PC-3 (cell line): ENCODE data around the gene CYLD. TPM values are rescaled to one million over a fixed set of nuclear protein-coding genes. Genes with fewer than 3 reads are reported as not detected.
A peak's percentile ranks its signal among the peaks of the same experiment; 100 is the strongest.

Experiments
- ATAC-seq: fragments of 200-7000 bp; cut with Tn5 transposase; 2 replicates; pipeline ENCODE4 v1.9.1; 2020; ENCODE audit warnings: mild to moderate bottlenecking, moderate library complexity
- BruUV-seq: library from RNA; stranded (reverse); fragments of 400-500 nt; replicated peaks from 2 replicates; lab custom pipeline; 2021; lab: Mats Ljungman, UMichigan
- CTCF ChIA-PET: fragments of 300-600 bp; sonication (Branson Sonifier 250); formaldehyde crosslinking; loops from one replicate; lab custom pipeline; 2022; ENCODE audit warnings: antibody characterized with exemption; lab: Charles Lee
- POLR2A ChIA-PET: fragments of 300-600 bp; sonication (Branson Sonifier 250); formaldehyde crosslinking; loops from one replicate; lab custom pipeline; 2022; ENCODE audit warnings: antibody characterized with exemption; ENCODE audit not compliant: unreplicated experiment; lab: Charles Lee
- DNase-seq: peaks from one replicate; pipeline ENCODE4 v3.0.0-alpha.2; 2015
- H2AFZ ChIP-seq: fragments of 300-600 bp; sonication (generic); 2 replicates; pipeline ENCODE4 v1.6.0; 2016; ENCODE audit warnings: antibody characterized with exemption, low read length
- H3F3A ChIP-seq: fragments of 300-600 bp; sonication (generic); one replicate; pipeline ENCODE4 v1.6.0; 2017; ENCODE audit warnings: antibody characterized with exemption, low read length, control low read depth, mild to moderate bottlenecking; ENCODE audit not compliant: unreplicated experiment
- H3K27ac ChIP-seq: fragments of 300-600 bp; sonication (generic); 2 replicates; pipeline ENCODE4 v1.5.1; 2016; ENCODE audit warnings: mild to moderate bottlenecking, low read length
- H3K27me3 ChIP-seq: fragments of 300-600 bp; sonication (generic); 2 replicates; pipeline ENCODE4 v1.6.1; 2016; ENCODE audit warnings: low read length, mixed read lengths
- H3K36me3 ChIP-seq: fragments of 300-600 bp; sonication (generic); 2 replicates; pipeline ENCODE4 v1.6.1; 2016; ENCODE audit warnings: low read depth, mixed run types, low read length, mixed read lengths
- H3K4me1 ChIP-seq: fragments of 300-600 bp; sonication (generic); 2 replicates; pipeline ENCODE4 v1.5.1; 2016; ENCODE audit warnings: low read length; ENCODE audit not compliant: insufficient read depth
- H3K4me2 ChIP-seq: fragments of 300-600 bp; sonication (generic); 2 replicates; pipeline ENCODE4 v1.6.0; 2016; ENCODE audit warnings: low read length
- H3K4me3 ChIP-seq: fragments of 300-600 bp; sonication (generic); 2 replicates; pipeline ENCODE4 v1.5.1; 2016; ENCODE audit warnings: mild to moderate bottlenecking, low read length, mixed read lengths
- H3K79me2 ChIP-seq: fragments of 300-600 bp; sonication (generic); 2 replicates; pipeline ENCODE4 v1.6.1; 2017; ENCODE audit warnings: low read length, mixed read lengths
- H3K9ac ChIP-seq: fragments of 300-600 bp; sonication (generic); 2 replicates; pipeline ENCODE4 v1.6.0; 2016; ENCODE audit warnings: mild to moderate bottlenecking, low read length
- H3K9me2 ChIP-seq: fragments of 300-600 bp; sonication (generic); replicated peaks from 2 replicates; pipeline ENCODE4 v1.6.1; 2016; ENCODE audit warnings: mixed run types, low read length, mixed read lengths
- H3K9me3 ChIP-seq: fragments of 300-600 bp; sonication (generic); 2 replicates; pipeline ENCODE4 v1.6.1; 2016; ENCODE audit warnings: low read length, mixed read lengths
- H4K20me1 ChIP-seq: fragments of 300-600 bp; sonication (generic); 2 replicates; pipeline ENCODE4 v1.6.1; 2016; ENCODE audit warnings: low read length, mixed read lengths
- EZH2 ChIP-seq: fragments of 300-600 bp; sonication (generic); IDR thresholded peaks from one replicate; pipeline ENCODE4 v1.6.1; 2017; ENCODE audit warnings: antibody characterized with exemption, mild to moderate bottlenecking, low read length; ENCODE audit not compliant: unreplicated experiment
- EZH2phosphoT487 ChIP-seq: fragments of 300-600 bp; sonication (generic); IDR thresholded peaks from 2 replicates; pipeline ENCODE4 v1.6.1; 2018; ENCODE audit warnings: mild to moderate bottlenecking, antibody characterized with exemption, low read length, borderline replicate concordance
- intact Hi-C: fragments of 100-400 bp; cut with micrococcal nuclease; formaldehyde crosslinking; loops from 2 replicates; pipeline ENCODE4 v1.9.0; 2023
- total RNA-seq: library from RNA; depleted of rRNA; stranded (reverse); fragments of >200 nt; gene quantifications from 2 replicates; pipeline ENCODE4 v1.2.3, GENCODE V29; 2014
- TF ChIP-seq, protein P1 (sequence below): fragments of 300-600 bp; sonication (generic); conservative IDR thresholded peaks from 2 replicates; pipeline ENCODE4 v1.5.1; 2017; ENCODE audit warnings: antibody characterized with exemption, low read depth, mild to moderate bottlenecking, low read length

The CYLD gene
- total RNA-seq, 1 experiment from 2014 or later, result 8.6 TPM

DNA sequence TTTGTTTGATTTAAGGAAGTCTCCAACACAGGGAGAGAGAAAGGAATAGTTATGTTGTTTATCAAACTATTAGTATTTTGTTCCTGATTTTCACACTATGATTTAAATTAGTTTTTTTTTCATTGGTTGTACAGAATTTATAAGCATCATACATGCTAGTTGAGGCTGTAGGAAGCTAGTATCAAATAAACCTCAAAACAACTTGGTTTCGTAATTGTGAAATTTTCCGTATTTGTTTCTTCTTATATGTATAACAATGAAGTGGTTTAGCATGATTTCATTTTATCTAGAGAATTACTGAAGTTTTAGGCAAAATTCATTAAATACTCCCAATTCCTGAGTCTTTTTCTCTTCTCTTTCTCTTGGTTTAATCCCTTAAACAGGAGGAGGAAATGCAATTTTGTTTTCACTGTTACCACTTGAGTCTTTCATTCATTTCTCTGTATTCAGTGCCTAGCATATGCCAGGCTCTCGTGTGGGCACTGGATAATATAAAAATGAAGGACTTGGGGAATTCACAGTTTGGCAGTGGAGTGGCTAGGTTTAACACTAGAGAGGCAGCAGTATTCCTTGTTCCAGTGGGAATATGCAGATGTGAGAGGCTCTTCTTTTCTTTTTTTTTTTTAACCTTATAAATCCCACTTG, 1.8 kb downstream of the CYLD start:
- Histone ChIP-seq H3F3A (no peaks in the 10 kb centered on the region), H3K9me2 (no peaks in the 10 kb centered on the region), H3K27me3 (no peaks in the 10 kb centered on the region), H2AFZ (no peak overlapping the region), H3K4me3 (peak overlapping the region; percentile 28; the same call in 1 of the 2 replicates), H3K79me2 (no peaks in the 10 kb centered on the region), H3K9ac (no peak overlapping the region), H3K4me1 (peaks cover 34% of the 10 kb centered on the region), H3K9me3 (no peaks in the 10 kb centered on the region), H4K20me1 (no peaks in the 10 kb centered on the region), H3K36me3 (no peaks in the 10 kb centered on the region; the same call in 1 of the 2 replicates), H3K4me2 (peak overlapping the region; percentile 87), H3K27ac (no peak overlapping the region)
- no TSS peak for BruUV-seq
- ChIA-PET POLR2A (no interaction called here), CTCF (no interaction called here)
- TF ChIP-seq EZH2phosphoT487, result no peak
- TF ChIP-seq, protein P1, sequence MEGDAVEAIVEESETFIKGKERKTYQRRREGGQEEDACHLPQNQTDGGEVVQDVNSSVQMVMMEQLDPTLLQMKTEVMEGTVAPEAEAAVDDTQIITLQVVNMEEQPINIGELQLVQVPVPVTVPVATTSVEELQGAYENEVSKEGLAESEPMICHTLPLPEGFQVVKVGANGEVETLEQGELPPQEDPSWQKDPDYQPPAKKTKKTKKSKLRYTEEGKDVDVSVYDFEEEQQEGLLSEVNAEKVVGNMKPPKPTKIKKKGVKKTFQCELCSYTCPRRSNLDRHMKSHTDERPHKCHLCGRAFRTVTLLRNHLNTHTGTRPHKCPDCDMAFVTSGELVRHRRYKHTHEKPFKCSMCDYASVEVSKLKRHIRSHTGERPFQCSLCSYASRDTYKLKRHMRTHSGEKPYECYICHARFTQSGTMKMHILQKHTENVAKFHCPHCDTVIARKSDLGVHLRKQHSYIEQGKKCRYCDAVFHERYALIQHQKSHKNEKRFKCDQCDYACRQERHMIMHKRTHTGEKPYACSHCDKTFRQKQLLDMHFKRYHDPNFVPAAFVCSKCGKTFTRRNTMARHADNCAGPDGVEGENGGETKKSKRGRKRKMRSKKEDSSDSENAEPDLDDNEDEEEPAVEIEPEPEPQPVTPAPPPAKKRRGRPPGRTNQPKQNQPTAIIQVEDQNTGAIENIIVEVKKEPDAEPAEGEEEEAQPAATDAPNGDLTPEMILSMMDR, result no peak
- no peak for TF ChIP-seq EZH2
- DNase-seq (no peak), ATAC-seq (no peak)
- intact Hi-C loops, result loop anchor here (10.0 kb wide), 1 partner anchor 379 kb away; the partner anchor contains the start of gene BRD7

DNA sequence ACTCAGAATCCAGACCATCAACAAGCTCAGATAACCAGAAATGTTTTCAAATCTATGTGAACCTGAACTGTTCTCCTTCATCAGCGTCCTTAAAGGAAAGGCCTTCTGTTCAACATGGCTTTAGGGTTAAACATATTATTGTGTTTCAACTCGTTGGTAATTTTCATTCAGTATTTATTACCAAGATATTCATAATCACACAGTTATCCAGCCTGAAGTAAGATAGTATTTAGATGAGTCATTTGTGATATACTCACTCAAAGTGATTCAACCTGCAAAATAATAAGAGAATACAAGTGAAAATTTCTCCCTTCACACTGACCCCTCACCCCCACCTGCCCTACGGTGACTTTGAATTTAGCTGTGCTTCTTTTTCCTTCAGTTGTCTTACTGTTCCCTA, 3.0 kb downstream of the CYLD start:
- H3K4me3 ChIP-seq, result no peak overlapping the region
- H3K4me1 ChIP-seq, result peaks cover 34% of the 10 kb centered on the region
- H3K4me2 ChIP-seq, result peak overlapping the region; percentile 56; the same call in 1 of the 2 replicates
- no peaks in the 10 kb centered on the region for H3K9me3 ChIP-seq
- H2AFZ ChIP-seq, result no peak overlapping the region
- TF ChIP-seq, protein P1, result no peak
- TF ChIP-seq EZH2phosphoT487, result no peak
- TF ChIP-seq EZH2, result no peak
- POLR2A ChIA-PET, result no interaction called here
- CTCF ChIA-PET, result interaction anchor here (0.7 kb wide), 1 partner anchor 186 kb away, joined by 7 read pairs; no protein-coding TSS in a partner anchor
- H3K79me2 ChIP-seq, result no peaks in the 10 kb centered on the region
- intact Hi-C loops, result loop anchor here (5.0 to 10.0 kb wide), 2 partner anchors 78 to 380 kb away; partner anchors contain the start of gene BRD7
- no TSS peak for BruUV-seq
- no peaks in the 10 kb centered on the region; the same call in 1 of the 2 replicates for H3K36me3 ChIP-seq
- H3F3A ChIP-seq, result no peaks in the 10 kb centered on the region
- H3K9me2 ChIP-seq, result no peaks in the 10 kb centered on the region
- DNase-seq, result peak; percentile 32
- no peak for ATAC-seq
- no peak overlapping the region for H3K27ac ChIP-seq
- H3K9ac ChIP-seq, result no peak overlapping the region
- no peaks in the 10 kb centered on the region for H4K20me1 ChIP-seq
- no peaks in the 10 kb centered on the region for H3K27me3 ChIP-seq

DNA sequence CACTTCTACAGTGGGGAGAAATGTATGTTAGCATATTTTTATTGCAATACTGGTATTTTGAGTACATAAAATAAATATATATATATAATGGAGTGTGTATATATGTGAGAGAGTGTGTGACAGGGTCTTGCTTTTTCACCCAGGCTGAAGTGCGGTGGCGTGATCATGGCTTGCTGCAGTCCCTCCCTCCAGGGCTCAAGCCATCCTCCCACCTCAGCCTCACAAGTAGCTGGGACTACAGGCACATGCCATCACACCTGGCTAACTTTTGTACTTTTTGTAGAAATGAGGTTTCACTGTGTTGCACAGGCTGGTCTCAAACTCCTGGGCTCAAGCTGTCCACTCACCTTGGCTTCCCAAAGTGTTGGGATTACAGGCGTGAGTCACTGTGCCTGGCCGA, 4.1 kb downstream of the CYLD start:
- no peak for TF ChIP-seq EZH2
- no peak overlapping the region for H3K9ac ChIP-seq
- no peaks in the 10 kb centered on the region for H3K9me3 ChIP-seq
- H3K4me1 ChIP-seq, result peaks cover 30% of the 10 kb centered on the region
- CTCF ChIA-PET, result no interaction called here
- intact Hi-C loops, result loop anchor here (5.0 to 10.0 kb wide), 2 partner anchors 79 to 381 kb away; partner anchors contain the start of gene BRD7
- H3K4me2 ChIP-seq, result no peak overlapping the region
- POLR2A ChIA-PET, result no interaction called here
- no peaks in the 10 kb centered on the region for H4K20me1 ChIP-seq
- no peak overlapping the region for H2AFZ ChIP-seq
- no peak overlapping the region for H3K27ac ChIP-seq
- DNase-seq (no peak), ATAC-seq (no peak)
- H3K9me2 ChIP-seq, result no peaks in the 10 kb centered on the region
- H3K79me2 ChIP-seq, result no peaks in the 10 kb centered on the region
- BruUV-seq, result no TSS peak
- no peaks in the 10 kb centered on the region; the same call in 1 of the 2 replicates for H3K36me3 ChIP-seq
- H3F3A ChIP-seq, result no peaks in the 10 kb centered on the region
- no peaks in the 10 kb centered on the region for H3K27me3 ChIP-seq
- no peak overlapping the region for H3K4me3 ChIP-seq
